Natural killer cell treated with Interleukin-12 subunit alpha and Interleukin-12 subunit beta and Interleukin-15 and Interleukin-18, amount 100 ng/mL, for 72 hours (primary cell): ENCODE measurements around the gene TRAM2. TPM values are rescaled to one million over a fixed set of nuclear protein-coding genes. Genes with fewer than 3 reads are reported as not detected.

Source experiments
- ATAC-seq, 2 donors: fragments of 150-1000 bp; cut with Tn5 transposase in 1 of 2; sonication (Bioruptor Pico), chemical (Tn5 transposase) in 1 of 2; 2 replicates each; pipeline ENCODE4 v1.10.0; 2021
- DNase-seq: peaks from one replicate; pipeline ENCODE4 v3.0.0; 2022; ENCODE audit warnings: low spot score
- H3K27ac Mint-ChIP-seq, 2 donors: 1 replicate in 1 of 2; 2 replicates in 1 of 2; pipeline ENCODE4 v1.8.0; 2022; ENCODE audit warnings: mixed read lengths in 2 of 2, mild to moderate bottlenecking in 1 of 2, moderate library complexity in 1 of 2
- H3K27me3 Mint-ChIP-seq, 2 donors: 1 replicate in 1 of 2; 2 replicates in 1 of 2; pipeline ENCODE4 v1.8.0; 2022; ENCODE audit warnings: mixed read lengths in 2 of 2
- H3K36me3 Mint-ChIP-seq: one replicate; pipeline ENCODE4 v1.8.0; 2022; ENCODE audit warnings: mixed read lengths
- H3K4me1 Mint-ChIP-seq, 2 donors: 1 replicate in 1 of 2; 2 replicates in 1 of 2; pipeline ENCODE4 v1.8.0; 2022; ENCODE audit warnings: low read depth in 2 of 2, mixed read lengths in 2 of 2, mild to moderate bottlenecking in 1 of 2
- H3K4me3 Mint-ChIP-seq: one replicate; pipeline ENCODE4 v1.8.0; 2022; ENCODE audit warnings: mixed read lengths
- H3K9me3 Mint-ChIP-seq: 2 replicates; pipeline ENCODE4 v1.8.0; 2022; ENCODE audit warnings: mixed read lengths
- total RNA-seq, 2 donors: library from RNA; stranded (reverse); gene quantifications; one replicate each; pipeline ENCODE4 v1.2.3, GENCODE V29; 2022

Gene TRAM2
- total RNA-seq, 2 donors from 2014 or later: 2.5 to 9.0 TPM

GRCh38 chr6:52552278-52552643 is 24.6 kb downstream of the TRAM2 start:
- no peak overlapping the region for H3K4me3 Mint-ChIP-seq
- H3K4me1 Mint-ChIP-seq: peaks cover 36 to 41% of the 10 kb centered on the region in 2 donors
- H3K9me3 Mint-ChIP-seq: no peaks in the 10 kb centered on the region
- no peaks in the 10 kb centered on the region for H3K36me3 Mint-ChIP-seq
- DNase-seq: no peak
- H3K27ac Mint-ChIP-seq: peak overlapping the region in 1 of 2 donors; percentile 34
- no peaks in the 10 kb centered on the region for H3K27me3 Mint-ChIP-seq
- no peak for ATAC-seq

GRCh38 chr6:52551483-52552277 is 25.2 kb downstream of the TRAM2 start:
- ATAC-seq: no peak
- Mint-ChIP-seq H3K27ac (no peak overlapping the region), H3K9me3 (no peaks in the 10 kb centered on the region)

GRCh38 chr6:52550870-52551269 is 26.0 kb downstream of the TRAM2 start:
- ATAC-seq: no peak
- H3K4me1 Mint-ChIP-seq: peaks cover 49 to 51% of the 10 kb centered on the region in 2 donors

More at GRCh38 chr6:52551483-52552277, 25.2 kb downstream of the TRAM2 start:
- Mint-ChIP-seq H3K27me3 (no peaks in the 10 kb centered on the region), H3K4me1 (peaks cover 41 to 45% of the 10 kb centered on the region in 2 donors), H3K4me3 (no peak overlapping the region), H3K36me3 (no peaks in the 10 kb centered on the region)
- DNase-seq: no peak

GRCh38 chr6:52550014-52550575 is 26.8 kb downstream of the TRAM2 start:
- DNase-seq (no peak), ATAC-seq (no peak)
- Mint-ChIP-seq H3K4me3 (no peak overlapping the region), H3K9me3 (no peaks in the 10 kb centered on the region), H3K27me3 (no peaks in the 10 kb centered on the region), H3K27ac (no peak overlapping the region), H3K36me3 (no peaks in the 10 kb centered on the region), H3K4me1 (peaks cover 50 to 56% of the 10 kb centered on the region in 2 donors)

More at GRCh38 chr6:52550870-52551269, 26.0 kb downstream of the TRAM2 start:
- Mint-ChIP-seq H3K9me3 (no peaks in the 10 kb centered on the region), H3K4me3 (no peak overlapping the region), H3K27me3 (no peaks in the 10 kb centered on the region), H3K27ac (no peak overlapping the region), H3K36me3 (no peaks in the 10 kb centered on the region)
- DNase-seq: no peak

GRCh38 chr6:52549428-52549827 is 27.4 kb downstream of the TRAM2 start:
- Mint-ChIP-seq H3K4me1 (peaks cover 52 to 56% of the 10 kb centered on the region in 2 donors), H3K9me3 (no peaks in the 10 kb centered on the region)

GRCh38 chr6:52548999-52549398 is 27.9 kb downstream of the TRAM2 start:
- Mint-ChIP-seq H3K36me3 (no peaks in the 10 kb centered on the region), H3K4me3 (no peak overlapping the region), H3K4me1 (peaks cover 54 to 55% of the 10 kb centered on the region in 2 donors), H3K27ac (no peak overlapping the region), H3K9me3 (no peaks in the 10 kb centered on the region), H3K27me3 (no peaks in the 10 kb centered on the region)
- no peak for ATAC-seq
- DNase-seq: no peak

More at GRCh38 chr6:52549428-52549827, 27.4 kb downstream of the TRAM2 start:
- Mint-ChIP-seq H3K4me3 (no peak overlapping the region), H3K27ac (no peak overlapping the region), H3K36me3 (no peaks in the 10 kb centered on the region), H3K27me3 (no peaks in the 10 kb centered on the region)
- no peak for DNase-seq
- no peak for ATAC-seq

GRCh38 chr6:52548353-52548713 is 28.5 kb downstream of the TRAM2 start:
- DNase-seq: no peak
- no peaks in the 10 kb centered on the region for H3K27me3 Mint-ChIP-seq
- H3K4me1 Mint-ChIP-seq: peaks cover 48 to 49% of the 10 kb centered on the region in 2 donors

GRCh38 chr6:52547647-52548352 is 29.1 kb downstream of the TRAM2 start:
- Mint-ChIP-seq H3K9me3 (no peaks in the 10 kb centered on the region), H3K36me3 (no peaks in the 10 kb centered on the region), H3K4me1 (peaks cover 44 to 45% of the 10 kb centered on the region in 2 donors), H3K27ac (no peak overlapping the region), H3K27me3 (no peaks in the 10 kb centered on the region), H3K4me3 (no peak overlapping the region)
- DNase-seq (no peak), ATAC-seq (no peak)

More at GRCh38 chr6:52548353-52548713, 28.5 kb downstream of the TRAM2 start:
- peak in 1 of 2 donors; percentile 47 for ATAC-seq
- Mint-ChIP-seq H3K36me3 (no peaks in the 10 kb centered on the region), H3K9me3 (no peaks in the 10 kb centered on the region), H3K27ac (no peak overlapping the region), H3K4me3 (no peak overlapping the region)

- ATAC-seq (no peak), DNase-seq (no peak)
- Mint-ChIP-seq H3K27ac (peak overlapping the region in 1 of 2 donors; percentile 13), H3K27me3 (no peaks in the 10 kb centered on the region), H3K4me3 (no peak overlapping the region), H3K36me3 (no peaks in the 10 kb centered on the region), H3K9me3 (no peaks in the 10 kb centered on the region), H3K4me1 (peaks cover 38 to 44% of the 10 kb centered on the region in 2 donors)
Observed at GRCh38 chr6:52546678-52547077, 30.2 kb downstream of the TRAM2 start.

GRCh38 chr6:52546192-52546591 is 30.7 kb downstream of the TRAM2 start:
- no peak for DNase-seq
- H3K4me1 Mint-ChIP-seq: peaks cover 37 to 41% of the 10 kb centered on the region in 2 donors

GRCh38 chr6:52545406-52546119 is 31.3 kb downstream of the TRAM2 start:
- Mint-ChIP-seq H3K4me3 (no peak overlapping the region), H3K4me1 (peaks cover 31 to 37% of the 10 kb centered on the region in 2 donors), H3K36me3 (no peaks in the 10 kb centered on the region), H3K27me3 (no peaks in the 10 kb centered on the region), H3K9me3 (no peaks in the 10 kb centered on the region), H3K27ac (no peak overlapping the region)
- ATAC-seq (no peak), DNase-seq (no peak)

More at GRCh38 chr6:52546192-52546591, 30.7 kb downstream of the TRAM2 start:
- H3K4me3 Mint-ChIP-seq: no peak overlapping the region
- ATAC-seq: no peak
- H3K9me3 Mint-ChIP-seq: no peaks in the 10 kb centered on the region
- peak overlapping the region in 1 of 2 donors; percentile 13 for H3K27ac Mint-ChIP-seq
- no peaks in the 10 kb centered on the region for H3K36me3 Mint-ChIP-seq
- no peaks in the 10 kb centered on the region for H3K27me3 Mint-ChIP-seq

- H3K4me1 Mint-ChIP-seq: peaks cover 30 to 35% of the 10 kb centered on the region in 2 donors
- ATAC-seq: no peak
- no peaks in the 10 kb centered on the region for H3K27me3 Mint-ChIP-seq
- no peak overlapping the region for H3K27ac Mint-ChIP-seq
- no peak for DNase-seq
- no peaks in the 10 kb centered on the region for H3K36me3 Mint-ChIP-seq
- no peaks in the 10 kb centered on the region for H3K9me3 Mint-ChIP-seq
- no peak overlapping the region for H3K4me3 Mint-ChIP-seq
Observed at GRCh38 chr6:52544602-52545405, 32.1 kb downstream of the TRAM2 start.
